AG10803 (cell line): ENCODE measurements around the gene WTAP.
A peak's percentile ranks its signal among the peaks of the same experiment; 100 is the strongest.

Source experiments
- DNase-seq: peaks from one replicate; pipeline ENCODE4 v3.0.0; 2010; ENCODE audit warnings: low read depth
- H3K4me3 ChIP-seq: 2 replicates; pipeline ENCODE4 v1.5.1; 2011; ENCODE audit warnings: mild to moderate bottlenecking, low read length, control low read depth
- TF ChIP-seq, protein P1 (sequence below): conservative IDR thresholded peaks from 2 replicates; pipeline ENCODE4 v1.5.1; 2011; ENCODE audit warnings: mild to moderate bottlenecking, low read length, control low read depth, inconsistent platforms

WTAP gene

DNA sequence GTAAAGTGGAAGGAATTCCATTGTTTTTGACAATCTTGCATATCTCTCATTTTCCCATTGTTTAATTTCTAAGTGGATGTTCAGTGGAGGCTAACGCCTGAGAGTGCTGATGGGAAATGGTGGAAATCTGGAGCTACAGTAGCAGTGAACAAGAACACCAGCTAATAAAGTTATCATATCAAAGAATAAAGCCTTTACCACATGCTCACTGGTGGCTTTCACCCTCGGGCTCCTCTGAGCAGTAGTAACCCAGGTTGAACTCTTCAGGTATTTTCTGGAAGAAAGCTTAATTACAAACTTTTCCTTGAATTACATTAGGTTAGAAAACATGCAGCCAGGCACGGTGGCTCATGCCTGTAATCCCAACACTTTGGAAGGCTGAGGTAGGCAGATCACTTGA is 24.1 kb downstream of the WTAP start:
- TF ChIP-seq, protein P1, sequence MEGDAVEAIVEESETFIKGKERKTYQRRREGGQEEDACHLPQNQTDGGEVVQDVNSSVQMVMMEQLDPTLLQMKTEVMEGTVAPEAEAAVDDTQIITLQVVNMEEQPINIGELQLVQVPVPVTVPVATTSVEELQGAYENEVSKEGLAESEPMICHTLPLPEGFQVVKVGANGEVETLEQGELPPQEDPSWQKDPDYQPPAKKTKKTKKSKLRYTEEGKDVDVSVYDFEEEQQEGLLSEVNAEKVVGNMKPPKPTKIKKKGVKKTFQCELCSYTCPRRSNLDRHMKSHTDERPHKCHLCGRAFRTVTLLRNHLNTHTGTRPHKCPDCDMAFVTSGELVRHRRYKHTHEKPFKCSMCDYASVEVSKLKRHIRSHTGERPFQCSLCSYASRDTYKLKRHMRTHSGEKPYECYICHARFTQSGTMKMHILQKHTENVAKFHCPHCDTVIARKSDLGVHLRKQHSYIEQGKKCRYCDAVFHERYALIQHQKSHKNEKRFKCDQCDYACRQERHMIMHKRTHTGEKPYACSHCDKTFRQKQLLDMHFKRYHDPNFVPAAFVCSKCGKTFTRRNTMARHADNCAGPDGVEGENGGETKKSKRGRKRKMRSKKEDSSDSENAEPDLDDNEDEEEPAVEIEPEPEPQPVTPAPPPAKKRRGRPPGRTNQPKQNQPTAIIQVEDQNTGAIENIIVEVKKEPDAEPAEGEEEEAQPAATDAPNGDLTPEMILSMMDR: no peak
- no peak overlapping the region for H3K4me3 ChIP-seq
- no peak for DNase-seq

DNA sequence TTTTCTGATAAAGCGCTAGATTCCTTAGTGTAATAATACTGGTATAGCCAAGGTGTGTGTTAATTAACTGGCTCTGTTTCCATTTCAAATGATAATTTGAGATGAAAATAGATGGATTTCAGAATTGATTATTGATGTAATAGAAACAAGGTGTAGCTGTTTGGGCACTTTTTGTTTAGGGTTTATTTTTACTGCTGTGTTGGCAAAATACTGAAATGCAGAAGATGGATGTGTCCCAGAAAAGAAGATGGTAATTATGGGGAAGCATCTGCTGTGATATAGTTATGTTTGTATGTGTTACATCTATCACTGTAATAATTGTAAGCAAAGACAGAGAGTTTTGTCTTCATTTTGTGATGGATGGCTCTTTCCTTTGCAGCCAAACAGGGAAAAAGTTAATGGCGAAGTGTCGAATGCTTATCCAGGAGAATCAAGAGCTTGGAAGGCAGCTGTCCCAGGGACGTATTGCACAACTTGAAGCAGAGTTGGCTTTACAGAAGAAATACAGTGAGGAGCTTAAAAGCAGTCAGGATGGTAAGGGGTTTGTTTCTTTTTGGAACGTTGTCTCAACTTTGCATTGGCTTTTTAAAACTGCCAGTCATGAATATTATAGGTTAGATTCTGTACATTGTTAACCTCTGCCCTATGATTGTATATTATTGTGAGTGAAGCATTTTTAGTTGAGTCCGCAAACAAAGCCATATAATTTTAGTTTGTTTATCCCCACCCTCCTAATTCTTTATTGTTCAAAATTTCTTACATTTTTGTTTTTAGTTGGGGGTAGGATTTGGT is 26.0 kb downstream of the WTAP start:
- H3K4me3 ChIP-seq: no peak overlapping the region
- TF ChIP-seq, protein P1: no peak
- DNase-seq: no peak

DNA sequence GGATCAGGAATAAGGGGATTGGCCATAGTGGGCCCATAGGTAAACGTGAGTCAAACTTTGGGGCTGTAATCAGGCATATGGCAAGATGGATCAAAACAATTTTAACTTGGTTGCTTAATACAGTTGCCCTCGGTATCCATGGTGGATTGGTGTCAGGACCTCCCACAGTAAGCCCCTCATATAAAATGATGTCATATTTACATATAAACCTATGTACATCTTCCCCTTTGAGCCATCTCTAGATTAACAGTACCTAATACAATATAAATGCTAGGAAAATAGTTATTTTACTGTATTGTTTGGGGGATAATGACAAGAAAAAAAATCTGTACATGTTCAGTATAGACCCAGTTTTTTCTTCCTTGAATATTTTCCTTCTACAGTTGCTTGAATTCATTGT is 27.1 kb downstream of the WTAP start:
- TF ChIP-seq, protein P1: no peak
- DNase-seq: no peak
- H3K4me3 ChIP-seq: no peak overlapping the region

DNA sequence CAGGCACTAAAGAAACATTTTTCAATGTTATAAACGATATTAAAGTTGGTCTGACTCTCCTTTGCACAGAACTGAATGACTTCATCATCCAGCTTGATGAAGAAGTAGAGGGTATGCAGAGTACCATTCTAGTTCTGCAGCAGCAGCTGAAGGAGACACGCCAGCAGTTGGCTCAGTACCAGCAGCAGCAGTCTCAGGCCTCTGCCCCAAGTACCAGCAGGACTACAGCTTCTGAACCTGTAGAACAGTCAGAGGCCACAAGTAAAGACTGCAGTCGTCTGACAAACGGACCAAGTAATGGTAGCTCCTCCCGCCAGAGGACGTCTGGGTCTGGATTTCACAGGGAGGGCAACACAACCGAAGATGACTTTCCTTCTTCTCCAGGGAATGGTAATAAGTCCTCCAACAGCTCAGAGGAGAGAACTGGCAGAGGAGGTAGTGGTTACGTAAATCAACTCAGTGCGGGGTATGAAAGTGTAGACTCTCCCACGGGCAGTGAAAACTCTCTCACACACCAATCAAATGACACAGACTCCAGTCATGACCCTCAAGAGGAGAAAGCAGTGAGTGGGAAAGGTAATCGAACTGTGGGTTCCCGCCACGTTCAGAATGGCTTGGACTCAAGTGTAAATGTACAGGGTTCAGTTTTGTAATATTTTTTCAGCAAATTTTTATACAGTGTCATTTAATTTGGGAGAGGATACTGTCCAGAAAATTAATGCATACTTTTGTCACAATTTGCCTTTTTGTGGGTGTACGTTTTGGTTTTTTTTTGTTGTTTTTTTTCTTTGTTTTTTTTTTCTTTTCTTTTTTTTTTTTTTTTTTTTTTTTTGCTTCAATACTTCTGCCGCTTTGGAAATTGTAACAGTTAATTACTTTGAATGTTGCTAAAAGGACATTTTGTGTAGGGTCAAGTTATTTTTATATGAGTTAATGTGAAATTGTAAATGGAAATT is 27.9 kb downstream of the WTAP start:
- TF ChIP-seq, protein P1: no peak

DNA sequence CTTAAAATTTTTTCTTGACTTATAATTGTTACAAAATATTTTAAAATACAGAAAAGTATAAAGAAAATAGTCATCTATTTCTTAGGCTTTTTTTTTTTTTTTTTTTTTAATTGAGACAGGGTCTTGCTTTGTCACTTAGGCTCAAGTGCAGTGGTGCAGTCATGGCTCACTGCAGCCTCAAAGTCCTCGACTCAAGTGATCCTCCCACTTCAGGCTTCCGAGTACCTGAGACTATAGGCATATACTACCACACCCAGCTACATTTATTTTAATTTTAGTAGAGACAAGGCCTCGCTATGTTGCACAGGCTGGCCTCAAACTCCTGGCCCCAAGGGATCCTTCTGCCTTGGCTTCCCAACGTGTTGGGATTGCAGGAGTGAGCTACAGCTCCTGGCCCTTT is 29.2 kb downstream of the WTAP start:
- TF ChIP-seq, protein P1: no peak

More for the DNA sequence above, 27.9 kb downstream of the WTAP start:
- H3K4me3 ChIP-seq: no peak overlapping the region
- no peak for DNase-seq

DNA sequence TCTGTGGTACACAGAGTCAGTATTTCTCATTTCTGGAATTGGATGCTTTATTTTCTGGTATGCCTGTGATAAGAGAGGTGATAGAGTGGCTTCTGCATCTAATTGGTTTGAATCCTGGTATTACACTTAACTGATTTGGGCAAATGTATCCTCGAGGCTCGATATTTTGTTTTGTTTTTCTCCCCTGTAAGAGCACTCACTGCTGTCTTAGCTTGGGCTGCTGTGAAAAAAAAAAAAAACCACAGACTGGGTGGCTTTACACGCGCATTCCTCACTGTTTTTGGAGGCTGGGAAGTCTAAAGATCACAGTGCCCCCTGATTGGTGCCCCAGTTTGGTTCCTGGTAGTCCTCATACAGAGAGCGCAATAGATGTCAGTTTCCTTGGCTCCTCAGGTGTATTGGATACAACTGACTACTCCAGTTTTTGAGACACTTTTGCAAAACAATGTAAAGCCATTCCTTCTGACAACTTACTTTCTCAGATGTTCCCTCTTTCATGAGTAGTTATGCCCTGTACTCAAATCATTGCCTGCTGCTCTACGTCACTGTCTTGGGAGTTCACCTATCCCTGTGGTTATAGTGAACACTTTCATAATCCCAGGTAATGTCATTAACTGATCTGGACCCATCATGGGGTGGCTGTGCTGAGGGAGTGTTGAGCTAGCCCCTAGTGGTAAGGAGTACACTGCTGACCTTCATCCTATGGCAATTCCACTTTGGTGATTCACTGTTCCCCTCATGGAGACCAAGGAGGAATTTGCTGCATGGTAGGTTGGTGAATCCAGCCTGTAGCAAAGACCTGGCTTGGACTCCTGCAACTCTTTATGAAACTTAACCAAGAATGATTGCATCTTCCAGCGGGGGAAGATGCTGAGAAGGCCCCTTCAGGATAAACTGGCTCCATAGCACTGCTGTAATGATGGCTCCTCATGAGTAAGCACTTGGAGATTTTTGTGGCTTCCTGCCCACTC is 31.0 kb downstream of the WTAP start:
- TF ChIP-seq, protein P1: peak; percentile 32
- peak; percentile 57 for DNase-seq
- H3K4me3 ChIP-seq: no peak overlapping the region

More for the DNA sequence above, 29.2 kb downstream of the WTAP start:
- H3K4me3 ChIP-seq: no peak overlapping the region
- DNase-seq: no peak
